ENCODE results near the gene STAB1.

GRCh38 chr3:52527039-52527731 is 32.0 kb downstream of the STAB1 start:
- no peak for TF ChIP-seq CTCF (IDR thresholded peaks at IDR 0.05)
- TF ChIP-seq POLR2AphosphoS5 (IDR thresholded peaks at IDR 0.05), result no peak
- no peak for TF ChIP-seq EP300 (IDR thresholded peaks at IDR 0.05)
